ENCODE results near the gene TRRAP. TPM values are rescaled to one million over a fixed set of nuclear protein-coding genes. Genes with fewer than 3 reads are reported as not detected.
A peak's percentile ranks its signal among the peaks of the same experiment; 100 is the strongest.

The TRRAP gene
- total RNA-seq, 1 donor from 2014 or later: 39.3 TPM

- Histone ChIP-seq H3K4me1 (no peaks in the 10 kb centered on the region), H3K27me3 (no peaks in the 10 kb centered on the region), H3K27ac (no peak overlapping the region), H3K4me3 (no peak overlapping the region), H3K36me3 (peaks cover 0 to 88% of the 10 kb centered on the region in 2 donors), H3K9me3 (no peaks in the 10 kb centered on the region)
- intact Hi-C loops (cut with DNase I): no loop called here
- peak in 1 of 2 donors; percentile 91 for DNase-seq (ENCODE audit: extremely low spot score in 2 of 2)
- no peak for TF ChIP-seq POLR2A (IDR thresholded peaks at IDR 0.05)
- TF ChIP-seq CTCF (IDR thresholded peaks at IDR 0.05): no peak
- no peak for TF ChIP-seq POLR2AphosphoS5 (IDR thresholded peaks at IDR 0.05; ENCODE audit: insufficient read depth in 1 of 2, low read depth in 1 of 2)
Observed at GRCh38 chr7:99008921-99009530, 130.7 kb downstream of the TRRAP start.

GRCh38 chr7:99010281-99010680 lies 131.9 kb downstream of the TRRAP start:
- Histone ChIP-seq H3K27ac (no peak overlapping the region), H3K27me3 (no peaks in the 10 kb centered on the region), H3K9me3 (no peaks in the 10 kb centered on the region), H3K36me3 (peaks cover 7 to 88% of the 10 kb centered on the region in 2 donors), H3K4me3 (no peak overlapping the region), H3K4me1 (no peaks in the 10 kb centered on the region)
- TF ChIP-seq CTCF (IDR thresholded peaks at IDR 0.05) (no peak), POLR2A (IDR thresholded peaks at IDR 0.05) (no peak), POLR2AphosphoS5 (IDR thresholded peaks at IDR 0.05; ENCODE audit: insufficient read depth in 1 of 2, low read depth in 1 of 2) (no peak)
- intact Hi-C loops (cut with DNase I): no loop called here
- DNase-seq (ENCODE audit: extremely low spot score in 2 of 2): no peak

- Histone ChIP-seq H3K4me1 (no peaks in the 10 kb centered on the region), H3K4me3 (no peak overlapping the region), H3K9me3 (no peaks in the 10 kb centered on the region), H3K27ac (no peak overlapping the region), H3K36me3 (peaks cover 7 to 92% of the 10 kb centered on the region in 2 donors), H3K27me3 (no peaks in the 10 kb centered on the region)
- DNase-seq (ENCODE audit: extremely low spot score in 2 of 2): peak; percentile 58 to 60
- intact Hi-C loops (cut with DNase I): no loop called here
- TF ChIP-seq CTCF (IDR thresholded peaks at IDR 0.05) (no peak), POLR2A (IDR thresholded peaks at IDR 0.05) (no peak), POLR2AphosphoS5 (IDR thresholded peaks at IDR 0.05; ENCODE audit: insufficient read depth in 1 of 2, low read depth in 1 of 2) (no peak)
Observed at GRCh38 chr7:99011341-99011705, 133.0 kb downstream of the TRRAP start.

GRCh38 chr7:99011706-99012404 lies 133.5 kb downstream of the TRRAP start:
- H3K36me3 ChIP-seq: peaks cover 7 to 88% of the 10 kb centered on the region in 2 donors
- peak; percentile 54 to 67 for DNase-seq (ENCODE audit: extremely low spot score in 2 of 2)
- H3K4me1 ChIP-seq: no peaks in the 10 kb centered on the region
- TF ChIP-seq POLR2A (IDR thresholded peaks at IDR 0.05) (no peak), CTCF (IDR thresholded peaks at IDR 0.05) (no peak), POLR2AphosphoS5 (IDR thresholded peaks at IDR 0.05; ENCODE audit: insufficient read depth in 1 of 2, low read depth in 1 of 2) (no peak)
- no peak overlapping the region for H3K4me3 ChIP-seq
- intact Hi-C loops (cut with DNase I): no loop called here
- no peaks in the 10 kb centered on the region for H3K27me3 ChIP-seq
- H3K27ac ChIP-seq: no peak overlapping the region
- no peaks in the 10 kb centered on the region for H3K9me3 ChIP-seq

GRCh38 chr7:99012722-99013121 lies 134.4 kb downstream of the TRRAP start:
- peak; percentile 16 for DNase-seq (ENCODE audit: extremely low spot score in 2 of 2)
- no peak overlapping the region for H3K4me3 ChIP-seq
- H3K4me1 ChIP-seq: no peaks in the 10 kb centered on the region
- H3K36me3 ChIP-seq: peaks cover 7 to 82% of the 10 kb centered on the region in 2 donors
- H3K27me3 ChIP-seq: no peaks in the 10 kb centered on the region
- no peak for TF ChIP-seq POLR2A (IDR thresholded peaks at IDR 0.05)
- TF ChIP-seq CTCF (IDR thresholded peaks at IDR 0.05): no peak
- TF ChIP-seq POLR2AphosphoS5 (IDR thresholded peaks at IDR 0.05; ENCODE audit: insufficient read depth in 1 of 2, low read depth in 1 of 2): no peak
- no peak overlapping the region for H3K27ac ChIP-seq
- H3K9me3 ChIP-seq: no peaks in the 10 kb centered on the region
- intact Hi-C loops (cut with DNase I): no loop called here

Data from vagina (tissue), 2 donors.